ENCODE results near the gene CPZ.
A peak's percentile ranks its signal among the peaks of the same experiment; 100 is the strongest.
"Not testable (repeated sequence)": the region's sequence is repeated elsewhere in the genome, so short reads cannot be mapped to it uniquely, and the experiment has no call there.

CPZ gene

DNA sequence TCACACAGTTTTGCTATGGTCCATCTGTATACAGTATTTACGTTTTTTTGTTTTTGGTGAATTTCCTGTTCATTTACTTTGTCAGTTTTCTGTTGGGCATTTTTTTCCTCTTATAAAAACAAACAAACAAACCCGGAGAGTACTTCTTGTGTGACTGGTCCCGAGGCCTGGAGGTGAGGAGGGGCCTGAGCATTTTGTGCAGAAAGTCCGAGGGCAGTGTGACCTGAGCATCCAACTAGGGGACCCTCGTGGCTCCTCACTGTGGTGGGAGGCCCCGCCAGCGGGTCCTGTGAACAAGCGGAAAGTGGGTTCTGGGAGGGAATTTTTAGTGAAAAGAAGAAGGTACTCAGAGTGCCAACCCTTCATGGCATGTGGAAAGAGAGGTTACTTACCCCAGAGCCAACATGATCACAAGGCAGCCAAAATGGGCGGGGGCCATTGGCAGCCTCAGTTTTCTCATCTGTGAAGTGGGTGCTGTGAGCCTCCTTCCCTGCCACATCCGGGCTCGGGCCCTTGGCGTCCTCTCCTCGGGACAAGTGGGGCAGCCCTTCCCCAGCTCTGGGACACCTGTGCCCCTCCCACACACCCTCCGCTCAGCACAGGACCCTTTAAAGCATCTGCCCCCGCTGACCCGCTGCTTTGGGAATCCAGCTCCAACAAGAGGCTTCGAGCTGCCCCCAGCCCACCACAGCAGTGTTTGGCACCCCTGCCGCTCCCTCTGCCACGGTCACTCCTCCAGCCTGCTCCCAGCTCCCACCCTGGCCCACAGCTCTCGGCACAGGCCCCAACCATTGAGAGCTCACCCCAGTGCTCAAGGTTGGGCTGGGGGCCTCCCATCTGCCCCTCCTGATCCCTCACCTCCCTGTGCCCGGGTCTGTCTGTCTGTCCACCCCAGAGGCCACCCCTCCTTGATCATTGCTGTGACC is 35.2 kb upstream of the CPZ start:
- no peak for DNase-seq

DNA sequence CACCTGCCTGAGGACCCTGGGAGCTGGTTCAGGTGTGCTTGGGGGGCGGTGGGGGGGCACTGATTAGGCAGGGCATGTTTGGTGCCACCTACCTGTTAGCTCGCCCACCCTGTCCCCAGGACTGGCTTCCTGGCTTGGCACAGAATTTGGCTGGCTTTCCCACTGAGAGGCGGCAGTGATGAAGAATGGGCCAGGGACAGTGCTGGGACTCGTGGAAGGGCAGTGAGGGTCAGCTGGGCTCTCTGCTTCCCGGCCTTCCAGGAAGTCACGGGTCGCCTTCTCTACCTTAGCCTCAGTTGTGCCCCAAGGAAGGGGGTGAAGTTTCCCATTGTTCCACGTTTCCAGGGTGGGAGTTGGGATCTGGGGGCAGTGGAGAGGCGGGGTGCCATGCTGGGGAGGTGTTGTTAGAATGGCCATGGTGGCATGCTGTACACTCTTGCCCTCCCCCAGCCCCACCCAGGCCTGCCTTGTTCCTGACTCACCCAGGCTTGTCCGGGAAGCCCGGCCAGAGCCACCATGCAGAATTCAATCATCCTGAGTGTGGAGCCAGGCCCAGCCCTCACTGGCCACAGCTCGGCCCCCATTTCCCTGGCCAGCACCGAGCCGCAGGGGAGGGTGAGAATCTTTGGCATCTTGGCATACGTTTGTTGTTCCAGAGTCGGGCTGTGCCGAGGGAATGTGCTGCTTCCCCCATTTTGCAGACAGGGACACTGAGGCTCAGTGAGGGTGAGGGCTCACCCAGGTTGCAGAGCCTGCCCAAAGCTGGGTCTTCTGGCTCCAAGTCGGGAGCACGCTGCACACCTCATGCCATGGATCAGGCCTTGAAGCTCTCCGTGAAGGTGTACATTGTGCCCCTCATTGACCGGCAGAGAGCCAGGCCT is 34.2 kb upstream of the CPZ start:
- DNase-seq = no peak

DNA sequence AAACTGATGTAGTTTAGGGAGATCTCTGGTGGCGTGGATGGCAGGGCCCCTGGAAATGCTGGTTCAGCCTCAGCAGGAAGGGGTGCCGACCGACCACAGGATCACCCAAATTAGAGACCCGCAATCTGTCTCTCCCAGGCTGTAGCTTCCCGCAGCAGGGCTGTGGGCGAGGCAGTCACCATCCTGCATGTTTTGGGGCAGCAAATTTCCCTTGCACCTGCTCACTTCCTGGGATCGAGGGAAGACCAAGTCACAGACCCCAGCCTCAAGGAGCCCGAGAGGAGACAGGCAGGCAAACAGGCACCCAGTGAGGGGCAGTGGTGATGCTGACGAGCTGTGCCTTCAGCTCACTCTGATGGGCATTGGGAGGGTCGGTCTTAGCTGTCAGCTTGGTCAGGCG is 33.6 kb upstream of the CPZ start:
- DNase-seq = no peak

DNA sequence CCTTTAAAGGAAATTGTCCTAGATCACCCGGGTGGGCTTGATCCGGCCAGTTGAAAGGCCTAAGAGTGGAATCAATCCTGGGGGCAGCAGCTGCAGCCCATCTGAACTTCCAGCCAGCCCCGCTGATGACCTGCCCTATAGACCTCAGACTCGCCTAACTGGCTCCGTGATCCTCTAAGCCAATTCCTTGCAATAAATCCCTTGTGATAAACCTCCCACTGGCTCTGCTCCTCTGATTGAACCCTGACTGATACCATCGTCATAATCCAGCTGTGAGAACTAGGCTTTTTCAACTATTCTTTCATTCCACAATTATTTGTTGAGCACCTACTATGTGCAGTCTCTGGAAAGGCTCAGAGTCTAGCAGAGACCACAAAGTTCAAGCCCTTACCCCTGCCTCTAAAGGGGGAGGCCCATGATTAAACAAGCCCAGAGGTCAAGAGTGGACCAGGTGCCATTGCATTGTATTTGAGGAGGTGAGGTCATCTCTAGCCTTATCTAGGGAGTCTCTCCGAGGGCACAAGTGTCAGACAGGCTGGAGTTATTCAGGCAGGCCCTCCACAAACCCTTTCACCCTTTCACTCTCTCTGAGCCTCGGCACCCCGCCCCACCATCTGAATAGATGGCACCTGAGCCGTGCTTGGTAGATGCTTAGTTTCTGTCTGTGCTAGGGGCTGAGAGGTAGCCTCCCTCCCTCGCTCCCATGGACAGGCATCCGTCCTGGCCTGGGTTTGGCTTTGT is 32.9 kb upstream of the CPZ start:
- DNase-seq = no peak

DNA sequence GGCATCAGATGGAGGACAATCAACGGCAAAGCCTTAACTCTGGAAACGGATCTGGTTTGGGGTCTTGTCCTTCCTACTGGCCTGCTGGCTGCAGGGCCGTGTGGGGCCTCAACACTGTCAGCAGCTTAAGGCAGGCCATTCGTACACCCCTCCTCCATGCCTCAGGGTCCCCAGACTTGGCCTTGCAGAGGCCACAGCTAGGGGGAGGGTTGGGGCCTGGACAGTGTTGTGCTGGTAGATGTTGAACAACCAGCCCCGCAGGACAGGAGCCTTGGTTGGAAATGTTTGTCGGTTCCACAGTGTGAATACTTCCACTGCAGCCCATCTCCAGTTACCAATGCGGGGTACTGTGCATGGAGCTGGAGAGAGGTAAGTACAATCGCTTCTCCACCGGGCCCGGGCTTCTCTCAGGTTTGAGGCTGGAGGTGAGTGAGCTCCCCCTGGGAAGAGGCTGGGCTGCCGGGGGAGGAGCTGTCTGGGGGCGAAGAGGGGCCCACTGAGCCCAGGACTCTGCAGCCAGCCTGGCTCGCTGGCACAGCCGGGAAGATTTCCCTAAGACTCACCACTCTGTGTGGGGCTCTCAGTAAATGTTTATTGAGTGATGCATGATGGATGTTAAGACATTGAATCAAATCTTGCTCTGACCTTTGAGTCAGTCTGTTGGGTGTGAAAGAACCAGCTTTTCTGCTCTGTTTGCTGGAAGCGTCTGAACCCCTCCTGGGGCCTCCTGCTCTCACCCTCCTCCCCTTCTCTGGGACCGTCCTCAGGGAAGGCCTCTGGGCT is 32.1 kb upstream of the CPZ start:
- no peak for DNase-seq

DNA sequence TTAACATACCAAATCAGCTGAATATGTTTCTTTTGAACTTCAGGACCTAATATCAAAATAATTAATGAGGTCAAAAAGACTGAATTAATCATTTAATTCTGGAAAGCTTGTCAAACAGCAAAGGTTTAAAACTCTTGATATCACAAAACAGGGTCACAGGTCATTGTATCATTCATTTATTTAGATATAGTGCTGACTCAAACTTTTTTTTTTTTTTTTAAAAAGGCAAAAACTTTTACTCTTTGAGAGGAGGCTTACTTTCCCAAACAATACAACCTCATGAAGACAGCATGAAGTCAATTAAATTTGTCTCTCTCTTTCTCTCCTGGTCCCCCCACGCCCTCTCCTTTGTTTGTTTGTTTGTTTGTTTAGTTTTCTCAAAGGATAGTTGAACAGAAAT is 28.0 kb upstream of the CPZ start:
- no peak for DNase-seq

DNA sequence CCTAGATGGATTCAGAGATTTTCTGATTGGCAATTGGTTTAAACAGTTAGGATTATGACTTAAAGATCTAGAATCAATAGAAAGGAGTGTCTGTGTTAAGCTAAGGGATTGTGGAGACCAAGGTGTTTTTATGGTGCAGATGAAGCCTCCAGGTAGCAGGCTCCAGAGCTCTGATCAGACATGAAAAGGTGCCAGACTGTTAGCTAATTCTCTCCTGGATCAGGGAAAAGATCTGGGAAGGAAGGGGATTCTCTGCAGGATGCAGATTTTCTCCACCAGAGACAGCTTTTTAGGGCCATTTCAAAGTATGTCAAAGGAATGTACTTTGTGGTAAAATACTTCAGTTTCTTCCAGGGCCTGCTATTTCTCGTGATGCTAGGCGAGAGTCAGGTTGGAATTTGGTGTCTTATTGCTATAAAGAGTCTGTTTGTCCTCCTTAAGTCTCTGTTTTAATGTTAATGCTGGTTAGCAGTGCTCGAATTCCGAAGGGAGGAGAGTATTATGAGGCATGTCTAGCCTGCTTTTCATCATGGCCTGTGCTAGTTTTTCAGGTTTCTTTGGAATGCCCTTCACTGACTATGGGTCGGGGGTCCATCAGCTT is 24.4 kb upstream of the CPZ start:
- no peak for DNase-seq

DNA sequence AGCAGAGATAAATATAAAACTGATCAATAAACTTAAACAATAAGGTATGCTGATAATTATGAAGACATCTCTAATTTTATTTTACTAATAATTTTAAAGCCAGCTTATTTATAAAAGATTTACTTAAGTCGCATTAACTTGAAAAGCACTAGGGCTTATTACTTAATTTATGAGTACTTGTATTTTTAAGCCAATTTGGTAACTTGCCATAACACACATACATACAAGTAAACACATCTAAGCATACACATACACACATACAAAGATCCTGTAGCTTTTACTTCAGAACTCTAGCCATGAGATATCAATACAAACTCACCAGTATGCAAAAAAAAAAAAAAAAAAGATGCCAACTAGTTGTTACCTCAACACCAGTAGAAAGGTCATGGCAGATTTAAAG is 22.4 kb upstream of the CPZ start:
- DNase-seq = no peak

DNA sequence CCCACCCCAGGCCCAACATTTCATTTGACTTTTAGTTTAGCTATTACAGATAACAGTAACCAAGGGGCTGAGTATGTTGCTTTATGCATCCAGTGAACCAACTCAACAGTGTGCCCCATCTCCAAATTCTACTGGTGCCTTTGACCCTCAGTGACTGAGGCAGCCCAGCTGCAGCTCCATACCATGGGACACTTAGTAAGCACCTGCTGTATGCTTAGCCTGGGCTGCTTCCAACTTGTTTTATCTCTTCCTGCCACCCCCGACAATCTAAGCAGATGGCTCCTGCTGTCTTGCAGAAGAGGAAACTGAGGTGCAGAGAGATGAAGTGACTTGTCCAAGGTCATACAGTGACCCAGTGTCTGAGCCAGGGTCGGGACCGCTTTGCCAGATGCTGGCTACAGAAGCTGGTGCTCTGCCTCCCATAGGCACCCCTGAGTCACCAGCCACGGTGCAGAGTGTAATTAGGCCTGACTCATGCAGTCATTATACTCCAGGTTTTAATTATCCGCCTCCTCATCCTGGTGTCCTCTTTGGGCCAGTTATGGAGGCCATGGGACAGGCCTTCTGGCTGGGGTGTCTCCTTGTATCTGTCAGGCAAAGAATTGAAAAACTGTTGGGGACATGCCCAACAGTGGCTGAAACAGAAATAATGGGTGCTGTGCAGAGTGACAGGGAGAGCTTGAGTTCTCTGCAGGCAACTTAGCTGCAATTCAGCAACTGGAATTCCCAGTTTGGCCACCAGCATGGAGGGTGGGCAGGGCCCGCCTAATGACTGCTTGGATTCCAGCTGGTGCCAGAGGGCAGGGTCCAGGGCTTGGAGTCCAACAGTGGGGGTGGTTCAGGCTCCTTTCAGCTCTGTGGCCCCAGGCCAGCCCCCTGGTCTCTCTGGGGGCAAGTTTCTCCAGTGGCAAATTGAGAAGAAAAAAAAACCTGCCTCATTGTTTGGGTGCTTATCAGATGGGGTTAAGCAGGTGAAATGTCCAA is 20.6 kb upstream of the CPZ start:
- DNase-seq = no peak

DNA sequence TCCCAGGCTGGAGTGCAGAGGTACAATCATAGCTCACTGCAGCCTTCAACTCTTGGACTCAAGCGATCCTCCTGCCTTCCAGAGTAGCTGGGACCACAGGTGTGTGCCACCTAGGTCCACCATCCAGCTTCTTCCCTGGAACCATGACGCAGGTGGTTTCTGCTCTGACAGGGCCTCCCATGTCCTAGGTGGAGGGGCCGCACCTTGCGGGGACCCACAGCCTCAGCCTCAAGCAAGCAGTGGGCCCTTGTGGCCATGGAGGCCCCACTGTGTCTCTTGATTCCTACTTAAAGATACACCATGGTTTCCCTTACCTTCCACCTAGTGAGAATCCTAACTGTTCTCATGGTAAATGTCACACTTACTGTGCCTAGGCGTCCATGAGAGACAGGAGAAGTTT is 19.3 kb upstream of the CPZ start:
- DNase-seq = no peak

DNA sequence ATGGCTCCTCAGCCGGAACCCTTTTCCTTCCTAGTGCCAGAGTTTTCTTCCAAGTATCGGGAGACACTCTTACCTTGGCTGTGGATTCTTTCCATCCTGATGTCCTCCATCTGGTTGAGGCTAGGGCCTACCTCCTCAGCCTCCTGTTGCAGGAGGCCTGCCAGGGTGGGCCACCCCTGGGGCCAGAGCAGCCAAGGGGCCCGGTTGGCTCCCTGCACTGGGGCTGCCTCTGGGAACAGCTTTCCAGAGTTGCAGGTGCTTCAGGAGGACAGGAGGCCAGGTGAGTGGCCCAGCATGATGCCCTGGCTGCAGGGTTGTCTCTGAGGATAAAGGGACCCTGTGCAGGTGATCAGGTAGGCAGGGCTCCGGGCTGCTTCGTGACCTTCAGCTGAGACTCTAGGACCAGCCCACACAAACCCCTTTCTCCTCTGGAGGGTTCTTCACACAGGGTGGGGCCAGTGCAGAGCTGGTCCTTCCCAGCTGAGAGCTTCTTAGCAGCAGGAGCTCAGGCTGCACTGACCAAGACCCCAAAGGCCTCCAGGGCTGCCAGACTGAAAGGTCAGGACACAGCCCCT is 17.7 kb upstream of the CPZ start:
- DNase-seq = no peak

DNA sequence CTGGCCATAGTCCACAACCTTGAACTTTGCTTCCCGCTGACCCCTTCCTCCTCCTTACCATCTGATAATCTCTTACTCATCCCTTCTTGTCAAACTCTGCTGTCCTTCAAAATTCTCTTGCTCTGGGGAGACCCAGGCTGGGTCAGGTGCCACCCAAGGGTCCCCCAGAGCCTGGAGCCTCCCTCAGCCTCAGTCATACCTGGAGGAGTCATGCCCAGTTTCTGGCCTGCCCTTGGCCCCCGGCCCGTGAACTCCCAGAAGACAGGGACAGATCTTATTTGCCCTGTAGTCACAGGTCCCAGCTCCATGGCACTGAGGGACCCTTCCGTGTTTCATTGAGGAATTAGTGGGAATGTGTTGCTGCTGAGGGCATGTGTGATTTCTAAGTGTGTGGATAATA is 17.1 kb upstream of the CPZ start:
- no peak for DNase-seq

DNA sequence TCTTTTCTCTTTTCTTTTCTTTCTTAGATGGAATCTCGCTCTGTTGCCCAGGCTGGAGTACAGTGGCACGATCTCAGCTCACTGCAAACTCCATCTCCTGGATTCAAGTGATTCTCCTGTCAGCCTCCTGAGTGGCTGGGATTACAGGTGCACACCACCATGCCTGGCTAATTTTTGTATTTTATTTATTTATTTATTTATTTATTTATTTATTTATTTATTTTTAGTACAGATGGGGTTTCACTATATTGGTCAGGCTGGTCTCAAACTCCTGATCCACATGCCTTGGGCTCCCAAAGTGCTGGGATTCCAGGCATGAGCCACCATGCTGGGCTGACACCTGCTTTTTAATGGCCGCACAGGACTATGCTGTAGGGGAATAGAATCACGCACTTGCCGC is 16.0 kb upstream of the CPZ start:
- not testable (repeated sequence) for DNase-seq

DNA sequence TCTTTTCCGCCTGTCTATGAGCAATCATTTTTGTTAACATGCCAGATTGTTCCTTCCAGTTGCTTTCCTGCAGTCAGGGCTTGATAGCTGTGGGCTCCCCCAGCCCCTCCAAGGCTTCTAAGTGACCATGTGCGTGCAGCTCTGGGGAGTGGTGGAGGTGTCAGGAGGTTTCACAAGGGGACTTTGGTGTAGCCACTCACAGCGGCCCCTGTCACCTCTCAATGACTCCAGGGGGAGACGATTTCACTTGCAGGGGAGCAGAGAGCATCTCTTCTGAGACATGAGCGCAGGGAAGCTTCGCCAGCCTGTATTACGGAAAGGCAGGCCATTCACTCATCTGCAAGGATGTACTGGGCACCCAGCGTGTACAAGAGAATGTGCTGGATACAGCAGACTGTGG is 15.5 kb upstream of the CPZ start:
- no peak for DNase-seq

DNA sequence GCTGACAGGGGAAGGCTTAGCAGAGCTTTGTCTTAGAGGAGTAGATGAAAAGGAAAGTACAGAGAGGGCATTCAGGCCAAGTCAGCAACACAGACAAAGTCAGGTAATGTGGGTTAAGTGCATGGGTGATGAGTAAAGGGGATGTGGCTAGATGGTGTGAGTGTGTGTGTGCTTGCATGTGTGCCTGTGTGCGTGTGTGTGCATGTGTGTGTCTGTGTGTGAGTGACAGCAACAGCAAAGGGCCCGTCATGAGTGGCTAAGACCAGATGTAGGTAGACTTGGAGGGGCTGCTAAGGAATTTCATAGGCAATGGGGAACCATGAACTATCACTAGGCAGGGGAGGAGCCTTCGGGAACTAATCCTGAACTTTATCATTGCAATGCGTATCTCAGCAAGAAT is 14.6 kb upstream of the CPZ start:
- DNase-seq = no peak

DNA sequence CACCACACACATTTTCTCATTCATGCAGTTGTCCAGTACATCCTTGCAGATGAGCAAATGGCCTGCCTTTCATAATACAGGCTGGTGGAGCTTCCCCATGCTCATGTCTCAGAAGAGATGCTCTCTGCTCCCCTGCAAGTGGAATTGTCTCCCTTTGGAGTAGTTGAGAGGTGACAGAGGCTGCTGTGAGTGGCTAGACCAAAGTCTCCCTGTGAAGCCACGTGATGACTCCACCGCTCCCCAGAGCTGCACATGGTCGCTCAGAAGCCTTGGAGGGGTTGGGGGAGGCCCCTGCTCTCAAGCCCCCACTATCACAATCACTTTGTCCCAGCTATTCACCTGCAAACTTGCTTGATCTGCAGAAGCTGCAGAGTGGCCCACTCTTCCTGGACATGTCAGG is 13.8 kb upstream of the CPZ start:
- DNase-seq = no peak

DNA sequence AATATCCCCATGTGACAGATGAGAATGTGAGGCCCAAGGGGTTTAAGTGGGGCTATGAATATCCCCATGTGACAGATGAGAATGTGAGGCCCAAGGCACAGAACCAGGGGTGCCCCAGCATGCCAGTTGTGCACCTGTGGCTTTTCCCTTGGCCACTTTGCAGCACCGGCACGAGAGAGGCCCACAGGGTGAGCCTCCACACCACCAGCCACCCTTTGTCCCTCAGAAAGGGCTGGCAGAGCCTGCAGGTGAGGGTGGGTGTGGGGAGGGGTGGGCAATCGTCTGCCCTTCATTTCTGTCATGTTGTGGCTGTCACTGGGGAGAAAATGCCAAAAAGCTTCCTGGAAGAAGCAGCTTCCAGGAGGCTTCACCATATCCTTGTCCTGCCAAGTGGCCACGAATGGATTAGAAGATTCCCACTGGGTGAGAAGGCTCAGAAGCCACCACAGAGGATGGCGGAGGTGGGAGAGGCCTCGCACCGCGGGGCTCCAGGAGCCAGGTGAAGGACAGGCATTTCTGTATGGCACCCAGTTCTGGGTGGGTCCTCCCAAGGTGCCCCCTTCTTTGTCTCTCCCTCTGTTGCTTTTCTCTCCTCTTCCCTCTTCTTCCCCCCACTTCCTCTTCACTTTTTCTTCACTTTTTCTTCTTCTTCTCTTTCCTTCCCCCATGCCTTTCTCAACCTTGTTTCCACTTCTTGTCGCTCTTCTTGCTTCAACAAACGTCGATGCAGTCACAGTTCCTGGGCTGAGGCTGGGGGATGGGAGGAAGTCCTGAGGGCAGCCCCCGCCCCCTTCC is 12.8 kb upstream of the CPZ start:
- DNase-seq = no peak

DNA sequence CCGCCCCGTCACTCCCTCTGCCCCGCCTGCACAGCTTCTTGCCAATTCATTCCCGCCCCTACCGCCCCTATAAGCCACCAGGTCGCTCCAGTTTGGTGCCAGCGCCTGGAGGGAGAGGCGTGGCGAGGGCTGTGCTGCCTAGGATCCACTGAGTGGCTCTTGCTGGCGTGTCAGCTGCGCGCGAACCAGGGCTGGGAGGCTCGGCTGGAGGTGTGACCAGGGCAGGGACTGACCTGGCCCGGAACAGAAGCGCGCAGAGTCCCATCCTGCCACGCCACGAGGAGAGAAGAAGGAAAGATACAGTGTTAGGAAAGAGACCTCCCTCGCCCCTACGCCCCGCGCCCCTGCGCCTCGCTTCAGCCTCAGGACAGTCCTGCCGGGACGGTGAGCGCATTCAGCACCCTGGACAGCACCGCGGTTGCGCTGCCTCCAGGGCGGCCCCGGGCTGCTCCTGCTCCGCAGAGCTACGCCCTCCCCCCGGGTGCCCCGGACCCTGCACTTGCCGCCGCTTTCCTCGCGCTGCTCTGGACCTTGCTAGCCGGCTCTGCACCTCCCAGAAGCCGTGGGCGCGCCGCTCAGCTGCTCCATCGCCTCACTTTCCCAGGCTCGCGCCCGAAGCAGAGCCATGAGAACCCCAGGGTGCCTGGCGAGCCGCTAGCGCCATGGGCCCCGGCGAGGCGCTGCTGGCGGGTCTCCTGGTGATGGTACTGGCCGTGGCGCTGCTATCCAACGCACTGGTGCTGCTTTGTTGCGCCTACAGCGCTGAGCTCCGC is 12.1 kb upstream of the CPZ start, which contains the start of gene GPR78:
Gene GPR78, plus strand, starts transcription at position 72 of the 773 bp plus-strand sequence. Its CDS starts 591 bp downstream, at position 663.
- peak in 1 of 2 donors; percentile 18 for DNase-seq
